Ishikawa (cell line): Measurements from ENCODE around the gene TM7SF2.
A peak's percentile ranks its signal among the peaks of the same experiment; 100 is the strongest.

Experiments
- CEBPB ChIP-seq: IDR thresholded peaks from 2 replicates; pipeline ENCODE4 v1.6.1; 2012
- CREB1 ChIP-seq: IDR thresholded peaks from 2 replicates; pipeline ENCODE4 v1.6.1; 2012; ENCODE audit warnings: low read depth
- EGR1 ChIP-seq: IDR thresholded peaks from 2 replicates; pipeline ENCODE4 v1.6.1; 2012
- EP300 ChIP-seq: IDR thresholded peaks from 2 replicates; pipeline ENCODE4 v1.6.1; 2012; ENCODE audit warnings: borderline replicate concordance
- FOXM1 ChIP-seq: IDR thresholded peaks from 2 replicates; pipeline ENCODE4 v1.6.1; 2012; ENCODE audit warnings: low read depth, borderline replicate concordance
- MAX ChIP-seq: IDR thresholded peaks from 2 replicates; pipeline ENCODE4 v1.6.1; 2012
- NFIC ChIP-seq: IDR thresholded peaks from 2 replicates; pipeline ENCODE4 v1.6.1; 2012
- RAD21 ChIP-seq: IDR thresholded peaks from 2 replicates; pipeline ENCODE4 v1.6.1; 2012; ENCODE audit warnings: low read depth
- TAF1 ChIP-seq: IDR thresholded peaks from 2 replicates; pipeline ENCODE4 v1.6.1; 2012; ENCODE audit warnings: low read depth, mild to moderate bottlenecking
- TCF12 ChIP-seq: IDR thresholded peaks from 2 replicates; pipeline ENCODE4 v1.6.1; 2012; ENCODE audit warnings: low read depth
- TEAD4 ChIP-seq: IDR thresholded peaks from 2 replicates; pipeline ENCODE4 v1.6.1; 2012
- YY1 ChIP-seq: IDR thresholded peaks from 2 replicates; pipeline ENCODE4 v1.6.1; 2012; ENCODE audit warnings: low read depth
- ZBTB7A ChIP-seq: IDR thresholded peaks from 2 replicates; pipeline ENCODE4 v1.6.1; 2012; ENCODE audit warnings: low read depth
- TF ChIP-seq, protein P1 (sequence below): IDR thresholded peaks from 2 replicates; pipeline ENCODE4 v1.6.1; 2012; ENCODE audit warnings: low read depth, mild to moderate bottlenecking
- TF ChIP-seq, protein P2 (sequence below): IDR thresholded peaks from 2 replicates; pipeline ENCODE4 v1.6.1; 2012

TM7SF2 gene

GRCh38 chr11:65077451-65077850, 34.2 kb upstream of the TM7SF2 start:
- TF ChIP-seq EP300: no peak
- TF ChIP-seq, protein P1, sequence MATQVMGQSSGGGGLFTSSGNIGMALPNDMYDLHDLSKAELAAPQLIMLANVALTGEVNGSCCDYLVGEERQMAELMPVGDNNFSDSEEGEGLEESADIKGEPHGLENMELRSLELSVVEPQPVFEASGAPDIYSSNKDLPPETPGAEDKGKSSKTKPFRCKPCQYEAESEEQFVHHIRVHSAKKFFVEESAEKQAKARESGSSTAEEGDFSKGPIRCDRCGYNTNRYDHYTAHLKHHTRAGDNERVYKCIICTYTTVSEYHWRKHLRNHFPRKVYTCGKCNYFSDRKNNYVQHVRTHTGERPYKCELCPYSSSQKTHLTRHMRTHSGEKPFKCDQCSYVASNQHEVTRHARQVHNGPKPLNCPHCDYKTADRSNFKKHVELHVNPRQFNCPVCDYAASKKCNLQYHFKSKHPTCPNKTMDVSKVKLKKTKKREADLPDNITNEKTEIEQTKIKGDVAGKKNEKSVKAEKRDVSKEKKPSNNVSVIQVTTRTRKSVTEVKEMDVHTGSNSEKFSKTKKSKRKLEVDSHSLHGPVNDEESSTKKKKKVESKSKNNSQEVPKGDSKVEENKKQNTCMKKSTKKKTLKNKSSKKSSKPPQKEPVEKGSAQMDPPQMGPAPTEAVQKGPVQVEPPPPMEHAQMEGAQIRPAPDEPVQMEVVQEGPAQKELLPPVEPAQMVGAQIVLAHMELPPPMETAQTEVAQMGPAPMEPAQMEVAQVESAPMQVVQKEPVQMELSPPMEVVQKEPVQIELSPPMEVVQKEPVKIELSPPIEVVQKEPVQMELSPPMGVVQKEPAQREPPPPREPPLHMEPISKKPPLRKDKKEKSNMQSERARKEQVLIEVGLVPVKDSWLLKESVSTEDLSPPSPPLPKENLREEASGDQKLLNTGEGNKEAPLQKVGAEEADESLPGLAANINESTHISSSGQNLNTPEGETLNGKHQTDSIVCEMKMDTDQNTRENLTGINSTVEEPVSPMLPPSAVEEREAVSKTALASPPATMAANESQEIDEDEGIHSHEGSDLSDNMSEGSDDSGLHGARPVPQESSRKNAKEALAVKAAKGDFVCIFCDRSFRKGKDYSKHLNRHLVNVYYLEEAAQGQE: no peak
- TF ChIP-seq, protein P2, sequence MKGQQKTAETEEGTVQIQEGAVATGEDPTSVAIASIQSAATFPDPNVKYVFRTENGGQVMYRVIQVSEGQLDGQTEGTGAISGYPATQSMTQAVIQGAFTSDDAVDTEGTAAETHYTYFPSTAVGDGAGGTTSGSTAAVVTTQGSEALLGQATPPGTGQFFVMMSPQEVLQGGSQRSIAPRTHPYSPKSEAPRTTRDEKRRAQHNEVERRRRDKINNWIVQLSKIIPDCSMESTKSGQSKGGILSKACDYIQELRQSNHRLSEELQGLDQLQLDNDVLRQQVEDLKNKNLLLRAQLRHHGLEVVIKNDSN: no peak
- TF ChIP-seq EGR1: no peak
- no peak for TF ChIP-seq TEAD4
- TF ChIP-seq TCF12: no peak
- no peak for TF ChIP-seq TAF1
- no peak for TF ChIP-seq NFIC
- no peak for TF ChIP-seq CREB1
- no peak for TF ChIP-seq MAX
- TF ChIP-seq YY1: no peak
- no peak for TF ChIP-seq ZBTB7A

DNA sequence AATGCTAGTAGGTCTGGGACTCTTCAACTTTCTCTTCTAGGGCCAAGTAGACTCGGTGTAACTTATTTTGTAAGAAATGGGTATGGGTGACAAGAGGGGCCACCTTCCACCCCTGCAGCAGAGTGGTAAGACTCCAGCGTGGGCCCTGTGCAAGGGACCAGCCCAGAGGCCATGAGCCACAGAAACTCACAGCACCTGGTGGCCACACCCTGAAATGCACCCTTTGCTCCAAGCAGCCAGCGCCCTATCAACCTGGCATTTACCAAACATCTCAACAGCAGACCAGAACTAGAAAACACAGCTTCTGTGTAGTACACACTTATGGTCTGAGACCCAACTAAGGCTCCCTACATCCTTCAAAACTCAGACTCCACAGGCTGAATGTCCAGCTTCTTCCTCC, 33.5 kb upstream of the TM7SF2 start:
- TF ChIP-seq RAD21: peak; percentile 41
- TF ChIP-seq, protein P2: no peak

GRCh38 chr11:65078786-65079342, 32.8 kb upstream of the TM7SF2 start:
- TF ChIP-seq YY1 (peak; percentile 47; the same call in 1 of the 2 replicates), RAD21 (no peak)
- TF ChIP-seq, protein P2: no peak

DNA sequence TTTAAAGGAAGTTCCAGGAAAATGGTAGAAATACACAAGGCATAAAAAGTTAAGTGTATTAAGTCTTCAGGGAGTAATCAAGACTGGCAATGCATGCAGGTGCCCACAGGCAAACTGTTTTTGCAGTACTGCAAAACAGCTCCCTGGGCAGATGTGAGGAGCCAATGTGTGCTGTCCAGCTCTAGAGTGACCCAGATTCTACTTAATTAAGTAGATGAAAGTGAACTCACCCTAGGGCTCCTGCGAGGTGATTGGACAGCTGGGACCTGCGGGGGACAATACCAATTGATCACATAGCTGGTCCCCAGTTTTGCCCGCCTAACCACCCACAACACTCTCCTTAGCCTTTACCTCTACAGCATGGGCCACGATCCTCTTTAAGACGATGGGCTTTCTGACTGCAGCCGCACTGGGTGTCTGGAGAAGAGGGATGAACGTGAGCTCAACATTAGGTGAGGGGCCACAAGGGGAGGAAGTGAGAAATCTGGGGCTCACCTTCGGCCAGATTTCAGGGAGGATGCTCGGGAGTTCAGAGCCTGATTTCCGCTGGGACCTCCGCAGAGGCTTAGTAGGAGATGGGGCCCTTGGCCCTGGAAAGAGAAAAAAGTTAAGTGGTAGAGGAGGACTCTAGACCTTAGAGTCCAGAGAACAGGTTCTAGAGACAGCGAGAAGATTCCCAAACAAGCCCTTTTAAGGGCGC, 28.4 kb upstream of the TM7SF2 start:
- TF ChIP-seq EP300 (no peak), EGR1 (no peak), RAD21 (no peak), TAF1 (no peak), MAX (no peak), NFIC (no peak), TEAD4 (no peak), CEBPB (no peak), YY1 (no peak), CREB1 (no peak), TCF12 (no peak), ZBTB7A (no peak), FOXM1 (no peak)
- TF ChIP-seq, protein P2: no peak
- TF ChIP-seq, protein P1: no peak

- peak; percentile 62 for TF ChIP-seq EP300
- TF ChIP-seq, protein P1: 0 out of 2 replicates have a peak, but pooled peaks have one; percentile 19
- 0 out of 2 replicates have a peak, but pooled peaks have one; percentile 18 for TF ChIP-seq TEAD4
- peak; percentile 72 for TF ChIP-seq TCF12
- no peak for TF ChIP-seq CEBPB
- TF ChIP-seq RAD21: no peak
- peak; percentile 64; the same call in 1 of the 2 replicates for TF ChIP-seq YY1
- TF ChIP-seq EGR1: no peak
- TF ChIP-seq, protein P2: peak; percentile 37; the same call in 1 of the 2 replicates
- TF ChIP-seq ZBTB7A: peak; percentile 63; the same call in 1 of the 2 replicates
- peak; percentile 78 for TF ChIP-seq TAF1
- TF ChIP-seq NFIC: peak; percentile 37; the same call in 1 of the 2 replicates
- peak; percentile 69; the same call in 1 of the 2 replicates for TF ChIP-seq FOXM1
- TF ChIP-seq MAX: peak; percentile 79
- peak; percentile 98 for TF ChIP-seq CREB1
Measured at GRCh38 chr11:65083834-65084597, 27.7 kb upstream of the TM7SF2 start, which contains the start of the genes CDCA5 and ZFPL1. Gene CDCA5 (minus strand): TSS chr11:65084040. CDS start chr11:65083978, 62 bp downstream. Gene ZFPL1 (plus strand): TSS chr11:65084222. CDS start chr11:65084699, 477 bp downstream.
